GM20431 (cell line): Measurements from ENCODE around the gene AIRE.

Source experiments
- in situ Hi-C: fragments of 300-500 bp; cut with MseI, MboI; formaldehyde crosslinking; loops from one replicate; pipeline ENCODE4 v1.15.0; 2020; ENCODE audit warnings: low sequenced_read_pairs; ENCODE audit not compliant: unreplicated experiment

AIRE gene

GRCh38 chr21:44321846-44322450 is 36.3 kb downstream of the AIRE start:
- in situ Hi-C loops, result no loop called here

- in situ Hi-C loops, result no loop called here
These were observed 37.1 kb downstream of the AIRE start for GRCh38 chr21:44322621-44323325.

GRCh38 chr21:44323591-44323990 is 37.9 kb downstream of the AIRE start:
- in situ Hi-C loops, result no loop called here

GRCh38 chr21:44324106-44324853 is 38.6 kb downstream of the AIRE start:
- in situ Hi-C loops, result no loop called here

- in situ Hi-C loops, result loop anchor here (25.0 kb wide), 1 partner anchor 113 kb away; no protein-coding TSS in a partner anchor
These were observed 39.1 kb downstream of the AIRE start for GRCh38 chr21:44324854-44325107.

DNA sequence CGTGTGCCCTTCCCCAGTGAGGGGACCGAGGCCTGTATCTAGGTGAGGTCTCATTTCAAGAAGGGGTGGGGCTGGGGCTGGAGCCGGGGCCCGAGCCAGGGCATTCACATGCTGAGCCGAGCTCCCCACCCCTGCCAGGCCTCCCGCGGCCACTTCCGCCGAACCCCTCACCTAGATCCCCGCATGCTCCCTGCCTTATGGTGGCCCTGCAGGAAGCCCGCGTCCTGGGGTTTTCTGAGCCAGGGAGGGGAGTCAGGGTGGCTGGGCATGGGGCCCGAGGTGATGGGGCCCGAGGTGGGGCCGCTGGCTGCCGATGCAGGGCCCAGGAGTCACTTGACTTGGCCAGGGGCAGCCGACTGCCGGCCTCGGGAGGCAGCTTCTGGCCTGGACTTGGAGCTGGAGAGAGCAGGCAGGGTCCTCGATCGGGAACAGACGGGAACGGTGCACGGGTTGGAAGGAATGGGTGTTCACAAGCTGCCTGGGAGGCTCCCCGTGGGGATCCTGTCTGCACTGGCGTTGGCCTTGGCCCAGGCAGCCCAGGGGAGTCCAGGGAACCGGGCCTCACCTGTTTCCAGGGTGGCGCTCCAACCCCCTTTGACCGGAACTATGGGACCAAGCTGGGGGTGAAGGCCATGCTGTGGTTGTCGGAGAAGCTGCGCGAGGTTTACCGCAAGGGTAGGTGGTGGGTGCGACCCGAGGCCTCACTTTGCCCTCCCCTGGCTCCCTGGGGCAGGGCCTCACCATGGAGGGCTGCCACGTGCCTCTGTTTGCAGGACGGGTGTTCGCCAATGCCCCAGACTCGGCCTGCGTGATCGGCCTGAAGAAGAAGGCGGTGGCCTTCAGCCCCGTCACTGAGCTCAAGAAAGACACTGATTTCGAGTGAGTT is 40.0 kb downstream of the AIRE start:
- in situ Hi-C loops, result loop anchor here (25.0 kb wide), 1 partner anchor 112 kb away; no protein-coding TSS in a partner anchor

- in situ Hi-C loops, result loop anchor here (25.0 kb wide), 1 partner anchor 111 kb away; no protein-coding TSS in a partner anchor
These were observed 40.6 kb downstream of the AIRE start for GRCh38 chr21:44326272-44326647.

DNA sequence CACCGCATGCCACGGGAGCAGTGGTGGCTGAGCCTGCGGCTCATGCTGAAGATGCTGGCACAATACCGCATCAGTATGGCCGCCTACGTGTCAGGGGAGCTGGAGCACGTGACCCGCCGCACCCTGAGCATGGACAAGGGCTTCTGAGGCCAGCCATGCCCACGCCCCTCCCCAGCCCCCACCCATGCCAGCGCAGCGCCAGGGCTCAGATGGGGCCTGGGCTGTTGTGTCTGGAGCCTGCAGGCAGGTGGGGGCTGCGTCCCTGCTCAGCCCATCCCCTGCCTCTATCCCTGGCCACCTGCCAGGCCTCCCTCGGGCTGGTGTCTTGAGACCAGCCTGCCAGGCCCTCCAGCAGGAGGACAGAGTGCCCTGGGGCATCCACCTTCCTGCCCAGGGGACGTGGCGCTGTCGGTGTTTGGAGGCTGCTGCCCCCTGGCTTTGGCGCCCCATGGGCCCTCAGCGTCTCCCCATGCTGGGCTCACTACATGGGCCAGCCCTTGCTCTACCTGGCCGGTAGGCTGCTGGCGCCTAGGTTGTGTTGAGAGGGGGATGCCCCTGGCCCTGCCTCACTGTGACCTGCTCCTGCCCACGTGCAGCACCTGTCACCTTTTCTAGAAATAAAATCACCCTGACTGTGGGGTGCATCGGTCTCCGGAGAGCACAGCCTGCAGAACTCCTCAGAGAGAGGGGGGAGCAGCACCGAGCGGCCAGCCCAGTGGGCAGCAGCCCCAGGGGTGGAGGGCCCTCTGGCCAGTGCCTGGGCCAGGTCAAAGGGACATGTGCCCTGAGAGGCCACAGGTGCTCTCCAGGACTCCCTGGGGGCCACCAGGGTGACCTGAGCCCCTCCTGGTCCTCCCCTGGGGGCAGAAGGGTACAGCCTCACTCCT is 41.3 kb downstream of the AIRE start:
- in situ Hi-C loops, result loop anchor here (25.0 kb wide), 1 partner anchor 110 kb away; no protein-coding TSS in a partner anchor

DNA sequence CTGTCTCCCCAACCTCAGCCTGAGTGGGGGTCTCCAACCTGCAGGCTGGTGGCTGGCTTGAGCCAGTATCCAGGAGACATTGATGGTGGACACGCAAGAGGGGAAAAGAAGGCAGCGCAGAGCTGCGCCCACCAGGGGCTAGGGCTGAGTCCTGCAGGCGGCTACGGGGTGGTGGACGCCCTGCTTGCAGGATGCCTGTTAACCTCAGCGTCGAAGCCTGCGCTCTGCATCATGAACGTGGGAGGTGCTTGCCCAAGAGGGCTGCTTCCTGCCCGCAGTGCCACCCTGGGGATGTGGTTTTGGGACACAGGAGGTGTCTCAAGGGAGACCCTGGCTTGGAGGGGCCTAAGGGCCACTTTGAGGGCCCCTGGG is 41.9 kb downstream of the AIRE start:
- in situ Hi-C loops, result loop anchor here (25.0 kb wide), 1 partner anchor 110 kb away; no protein-coding TSS in a partner anchor

GRCh38 chr21:44328242-44328895 is 42.7 kb downstream of the AIRE start:
- in situ Hi-C loops, result loop anchor here (25.0 kb wide), 1 partner anchor 109 kb away; no protein-coding TSS in a partner anchor

GRCh38 chr21:44329086-44329889 is 43.6 kb downstream of the AIRE start:
- in situ Hi-C loops, result loop anchor here (25.0 kb wide), 1 partner anchor 108 kb away; no protein-coding TSS in a partner anchor

GRCh38 chr21:44329971-44330681 is 44.5 kb downstream of the AIRE start:
- in situ Hi-C loops, result loop anchor here (25.0 kb wide), 1 partner anchor 107 kb away; no protein-coding TSS in a partner anchor

DNA sequence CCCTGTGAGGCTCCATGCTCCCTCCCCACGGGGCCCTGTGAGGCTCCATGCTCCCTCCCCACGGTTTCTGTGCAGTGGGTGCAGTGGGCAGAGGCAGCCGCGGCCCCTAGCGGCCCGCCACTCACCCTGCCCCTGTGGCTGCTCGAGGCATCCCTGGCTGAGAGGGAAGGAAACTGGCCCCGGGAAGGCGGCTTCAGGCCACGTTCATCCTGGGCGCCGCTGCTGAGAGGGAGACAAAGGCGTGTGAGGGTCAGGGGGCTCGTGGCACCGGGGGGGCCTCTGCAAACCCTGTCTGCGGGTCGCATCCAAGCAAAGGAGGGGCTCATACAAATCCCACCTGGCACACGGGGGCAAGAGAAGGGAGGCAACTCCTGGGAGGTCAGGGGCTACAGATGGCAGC is 45.0 kb downstream of the AIRE start:
- in situ Hi-C loops, result loop anchor here (25.0 kb wide), 1 partner anchor 107 kb away; no protein-coding TSS in a partner anchor

DNA sequence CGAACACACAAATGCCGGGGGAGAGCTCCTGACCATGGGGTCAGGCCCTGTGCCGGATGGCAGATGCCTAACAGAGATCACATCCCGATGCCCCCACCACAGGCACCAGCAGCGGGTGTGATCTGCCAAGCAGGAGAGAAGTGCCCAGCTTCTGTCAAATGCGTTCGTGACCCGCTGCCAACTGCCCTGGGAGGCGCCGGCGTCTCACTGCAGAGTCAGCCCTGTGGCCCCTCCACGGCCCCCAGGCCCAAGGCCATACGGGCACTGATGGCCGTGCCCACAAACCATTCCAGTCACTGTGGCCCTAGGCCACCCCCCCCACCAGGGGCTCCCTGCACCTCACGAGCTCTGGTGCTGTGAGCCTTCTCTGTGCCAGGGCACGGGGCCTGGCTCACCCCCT is 45.5 kb downstream of the AIRE start:
- in situ Hi-C loops, result loop anchor here (25.0 kb wide), 1 partner anchor 106 kb away; no protein-coding TSS in a partner anchor

GRCh38 chr21:44331650-44332307 is 46.1 kb downstream of the AIRE start:
- in situ Hi-C loops, result loop anchor here (25.0 kb wide), 1 partner anchor 106 kb away; no protein-coding TSS in a partner anchor

DNA sequence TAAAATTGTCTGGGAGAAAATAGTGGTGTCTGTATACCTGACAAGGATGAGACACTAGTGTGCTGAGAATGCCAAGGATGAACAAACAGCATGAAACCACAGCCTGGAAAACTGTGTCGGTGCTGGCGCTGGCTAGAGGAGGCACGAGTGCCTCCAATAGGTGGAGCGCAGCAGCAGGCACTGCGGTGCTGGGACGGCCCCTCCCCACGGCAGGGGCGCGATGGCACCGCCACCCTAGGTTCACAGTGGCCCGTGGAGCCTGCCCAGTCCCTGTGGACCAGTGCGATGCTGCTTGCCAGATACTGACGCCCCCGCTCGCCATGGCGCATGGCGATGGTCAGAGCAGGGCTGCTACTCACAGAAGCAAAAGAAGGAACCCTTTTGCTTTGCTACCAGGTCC is 46.7 kb downstream of the AIRE start:
- in situ Hi-C loops, result loop anchor here (25.0 kb wide), 1 partner anchor 105 kb away; no protein-coding TSS in a partner anchor
